Measurements from ENCODE around the gene MBD3.

Gene MBD3

GRCh38 chr19:1609680-1610474 lies 17.2 kb upstream of the MBD3 start:
- H3K4me1 ChIP-seq (ENCODE audit: insufficient read depth, low read length, severe bottlenecking) = peaks cover 33% of the 10 kb centered on the region
- no peak overlapping the region for H2AFZ ChIP-seq (ENCODE audit: low read length)
- peak overlapping the region; percentile 93 for H3K27ac ChIP-seq (ENCODE audit: low read depth, low read length, poor library complexity, severe bottlenecking)
- H3K79me2 ChIP-seq (ENCODE audit: insufficient read depth, low read length) = peaks cover 1% of the 10 kb centered on the region
- no peaks in the 10 kb centered on the region for H3K27me3 ChIP-seq (ENCODE audit: insufficient read depth, low read length)
- H3K4me2 ChIP-seq (ENCODE audit: low read length) = no peak overlapping the region
- TF ChIP-seq EZH2 (IDR thresholded peaks at IDR 0.05; ENCODE audit: borderline replicate concordance, low read length) = no peak
- no peaks in the 10 kb centered on the region for H4K20me1 ChIP-seq (ENCODE audit: insufficient read depth, low read length)
- no peaks in the 10 kb centered on the region for H3K9me3 ChIP-seq (ENCODE audit: low read length)
- peaks cover 56% of the 10 kb centered on the region for H3K36me3 ChIP-seq (ENCODE audit: insufficient read depth, low read length)
- no peak overlapping the region for H3K9ac ChIP-seq (ENCODE audit: low read length)
- H3K9me2 ChIP-seq (ENCODE audit: low read depth, low read length) = no peaks in the 10 kb centered on the region
- peaks cover 21% of the 10 kb centered on the region; the same call in 1 of the 2 replicates for H3F3A ChIP-seq (ENCODE audit: insufficient read depth, low read length)
- H3K4me3 ChIP-seq (ENCODE audit: low read depth, low read length, poor library complexity, severe bottlenecking) = no peak overlapping the region

- Histone ChIP-seq H3K27ac (ENCODE audit: low read depth, low read length, poor library complexity, severe bottlenecking) (peak overlapping the region; percentile 93), H3K9me2 (ENCODE audit: low read depth, low read length) (no peaks in the 10 kb centered on the region), H3K4me1 (ENCODE audit: insufficient read depth, low read length, severe bottlenecking) (peaks cover 40% of the 10 kb centered on the region), H3K9me3 (ENCODE audit: low read length) (no peaks in the 10 kb centered on the region), H3K36me3 (ENCODE audit: insufficient read depth, low read length) (peaks cover 51% of the 10 kb centered on the region), H3K27me3 (ENCODE audit: insufficient read depth, low read length) (no peaks in the 10 kb centered on the region), H3F3A (ENCODE audit: insufficient read depth, low read length) (peaks cover 21% of the 10 kb centered on the region; the same call in 1 of the 2 replicates), H2AFZ (ENCODE audit: low read length) (no peak overlapping the region), H3K4me2 (ENCODE audit: low read length) (no peak overlapping the region), H3K79me2 (ENCODE audit: insufficient read depth, low read length) (peaks cover 10% of the 10 kb centered on the region), H3K4me3 (ENCODE audit: low read depth, low read length, poor library complexity, severe bottlenecking) (no peak overlapping the region), H3K9ac (ENCODE audit: low read length) (no peak overlapping the region), H4K20me1 (ENCODE audit: insufficient read depth, low read length) (no peaks in the 10 kb centered on the region)
- TF ChIP-seq, protein P1, sequence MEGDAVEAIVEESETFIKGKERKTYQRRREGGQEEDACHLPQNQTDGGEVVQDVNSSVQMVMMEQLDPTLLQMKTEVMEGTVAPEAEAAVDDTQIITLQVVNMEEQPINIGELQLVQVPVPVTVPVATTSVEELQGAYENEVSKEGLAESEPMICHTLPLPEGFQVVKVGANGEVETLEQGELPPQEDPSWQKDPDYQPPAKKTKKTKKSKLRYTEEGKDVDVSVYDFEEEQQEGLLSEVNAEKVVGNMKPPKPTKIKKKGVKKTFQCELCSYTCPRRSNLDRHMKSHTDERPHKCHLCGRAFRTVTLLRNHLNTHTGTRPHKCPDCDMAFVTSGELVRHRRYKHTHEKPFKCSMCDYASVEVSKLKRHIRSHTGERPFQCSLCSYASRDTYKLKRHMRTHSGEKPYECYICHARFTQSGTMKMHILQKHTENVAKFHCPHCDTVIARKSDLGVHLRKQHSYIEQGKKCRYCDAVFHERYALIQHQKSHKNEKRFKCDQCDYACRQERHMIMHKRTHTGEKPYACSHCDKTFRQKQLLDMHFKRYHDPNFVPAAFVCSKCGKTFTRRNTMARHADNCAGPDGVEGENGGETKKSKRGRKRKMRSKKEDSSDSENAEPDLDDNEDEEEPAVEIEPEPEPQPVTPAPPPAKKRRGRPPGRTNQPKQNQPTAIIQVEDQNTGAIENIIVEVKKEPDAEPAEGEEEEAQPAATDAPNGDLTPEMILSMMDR (IDR thresholded peaks at IDR 0.05; ENCODE audit: low read length) = no peak
- TF ChIP-seq EZH2 (IDR thresholded peaks at IDR 0.05; ENCODE audit: borderline replicate concordance, low read length) = no peak
Observed at GRCh38 chr19:1609103-1609396, 16.4 kb upstream of the MBD3 start.

GRCh38 chr19:1608359-1609102 lies 15.9 kb upstream of the MBD3 start:
- Histone ChIP-seq H4K20me1 (ENCODE audit: insufficient read depth, low read length) (no peaks in the 10 kb centered on the region), H2AFZ (ENCODE audit: low read length) (no peak overlapping the region), H3K4me3 (ENCODE audit: low read depth, low read length, poor library complexity, severe bottlenecking) (no peak overlapping the region), H3K4me2 (ENCODE audit: low read length) (no peak overlapping the region), H3K79me2 (ENCODE audit: insufficient read depth, low read length) (peaks cover 15% of the 10 kb centered on the region), H3K9ac (ENCODE audit: low read length) (no peak overlapping the region), H3F3A (ENCODE audit: insufficient read depth, low read length) (peaks cover 21% of the 10 kb centered on the region; the same call in 1 of the 2 replicates), H3K4me1 (ENCODE audit: insufficient read depth, low read length, severe bottlenecking) (peaks cover 45% of the 10 kb centered on the region), H3K9me3 (ENCODE audit: low read length) (no peaks in the 10 kb centered on the region), H3K9me2 (ENCODE audit: low read depth, low read length) (no peaks in the 10 kb centered on the region), H3K27me3 (ENCODE audit: insufficient read depth, low read length) (no peaks in the 10 kb centered on the region), H3K27ac (ENCODE audit: low read depth, low read length, poor library complexity, severe bottlenecking) (peak overlapping the region; percentile 93), H3K36me3 (ENCODE audit: insufficient read depth, low read length) (peaks cover 49% of the 10 kb centered on the region)
- TF ChIP-seq, protein P1 (IDR thresholded peaks at IDR 0.05; ENCODE audit: low read length) = peak; percentile 25; the same call in 1 of the 2 replicates
- TF ChIP-seq EZH2 (IDR thresholded peaks at IDR 0.05; ENCODE audit: borderline replicate concordance, low read length) = no peak

Measured in OCI-LY1 (cell line).